HG02798 (cell line): ENCODE data around the gene VWDE.
A peak's percentile ranks its signal among the peaks of the same experiment; 100 is the strongest.
"Not testable (repeated sequence)": the region's sequence is repeated elsewhere in the genome, so short reads cannot be mapped to it uniquely, and the experiment has no call there.

Experiments
- ATAC-seq: cut with Tn5 transposase; IDR thresholded peaks from one replicate; pipeline ENCODE4 v1.9.1; 2021; ENCODE audit warnings: mild to moderate bottlenecking; ENCODE audit not compliant: unreplicated experiment, poor library complexity

Gene VWDE

DNA sequence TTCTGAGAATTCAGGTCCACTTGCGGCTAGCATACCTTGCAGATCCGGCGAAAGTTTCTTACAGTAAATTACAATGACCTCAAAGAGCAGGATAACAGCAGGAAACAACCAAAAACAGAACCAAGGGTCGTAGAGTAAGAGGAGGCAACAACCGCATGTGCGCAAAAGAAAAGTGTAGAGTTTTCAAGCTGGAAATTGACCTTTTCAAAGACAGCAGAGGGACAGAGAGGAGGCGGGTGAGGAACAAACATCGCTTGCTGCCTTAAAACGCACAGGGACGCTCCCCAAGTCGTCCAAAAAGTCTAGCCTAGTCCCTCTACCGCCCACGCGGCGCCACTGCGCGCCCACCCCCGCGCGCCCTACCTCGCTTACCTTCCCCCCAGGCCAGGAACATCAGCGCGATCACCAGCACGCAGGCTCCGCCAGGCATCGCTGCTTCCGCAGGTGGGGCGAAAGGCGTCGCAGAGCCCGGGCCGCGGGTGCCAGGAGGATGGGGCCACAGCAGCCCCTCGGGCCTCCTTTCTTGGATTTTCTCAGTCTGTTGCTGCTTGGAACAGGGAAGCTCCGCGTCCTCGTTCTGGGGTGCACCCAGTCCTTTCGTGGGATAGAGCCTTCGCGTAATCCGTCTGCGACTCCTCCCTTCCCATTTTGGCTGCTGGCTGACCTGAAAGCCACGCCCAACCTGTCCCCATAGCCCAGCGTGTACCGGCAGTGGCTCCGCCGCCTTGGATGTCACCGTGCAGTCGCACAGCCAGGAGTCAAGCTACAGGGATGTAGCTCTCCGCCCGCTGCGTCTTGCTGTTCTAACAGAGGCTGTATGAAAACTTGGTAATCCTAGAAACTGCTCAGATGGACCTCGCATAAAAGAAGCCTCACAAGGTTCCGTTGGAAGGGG, at the start of gene VWDE:
VWDE (minus strand) TSS at position 579 of the 895 bp plus-strand sequence; CDS start at position 430, 149 bp downstream.
- ATAC-seq, result peak; percentile 61

DNA sequence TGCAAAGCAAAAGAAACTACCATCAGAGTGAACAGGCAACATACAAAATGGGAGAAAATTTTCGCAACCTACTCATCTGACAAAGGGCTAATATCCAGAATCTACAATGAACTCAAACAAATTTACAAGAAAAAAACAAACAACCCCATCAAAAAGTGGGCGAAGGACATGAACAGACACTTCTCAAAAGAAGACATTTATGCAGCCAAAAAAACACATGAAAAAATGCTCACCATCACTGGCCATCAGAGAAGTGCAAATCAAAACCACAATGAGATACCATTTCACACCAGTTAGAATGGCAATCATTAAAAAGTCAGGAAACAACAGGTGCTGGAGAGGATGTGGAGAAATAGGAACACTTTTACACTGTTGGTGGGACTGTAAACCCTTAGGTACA, 49.5 kb upstream of the VWDE start:
- ATAC-seq, result not testable (repeated sequence)

DNA sequence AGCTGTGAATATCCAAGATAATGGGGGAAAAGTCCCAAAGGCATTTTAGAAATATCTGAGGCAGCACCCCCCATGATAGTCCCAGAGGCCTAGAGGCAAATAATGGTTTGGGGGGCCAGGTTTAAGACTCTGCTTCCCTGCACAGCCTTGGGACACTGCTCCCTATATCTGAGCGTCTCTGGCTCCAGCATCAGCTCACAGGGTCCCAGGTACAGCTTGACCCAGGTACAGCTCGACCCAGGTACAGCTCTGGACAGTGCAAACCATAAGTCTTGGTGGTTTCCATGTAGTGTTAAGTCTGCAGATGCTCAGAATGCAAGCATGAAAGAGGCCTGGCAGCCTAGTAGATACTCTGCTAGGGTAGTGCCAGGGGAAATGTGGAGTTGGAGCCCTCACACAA, 47.0 kb upstream of the VWDE start:
- no peak for ATAC-seq

DNA sequence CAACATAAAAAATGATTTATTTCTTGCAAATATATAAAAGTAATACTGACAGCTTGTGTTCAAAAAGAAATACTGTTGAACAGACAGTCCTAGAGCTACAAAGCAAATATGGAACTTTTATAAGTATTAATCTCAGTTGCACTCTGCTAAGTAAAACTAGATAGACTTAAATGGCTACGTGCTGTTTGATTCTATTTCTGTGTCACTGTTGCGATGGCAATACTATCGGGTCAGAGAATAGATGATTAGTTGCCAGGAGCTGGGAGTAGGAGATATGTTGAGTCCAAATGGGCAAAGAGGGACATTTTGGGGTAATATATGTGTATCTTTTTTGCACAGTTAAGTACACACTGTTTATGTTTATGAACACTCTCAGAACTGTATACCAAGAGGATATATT, 41.1 kb upstream of the VWDE start:
- no peak for ATAC-seq

DNA sequence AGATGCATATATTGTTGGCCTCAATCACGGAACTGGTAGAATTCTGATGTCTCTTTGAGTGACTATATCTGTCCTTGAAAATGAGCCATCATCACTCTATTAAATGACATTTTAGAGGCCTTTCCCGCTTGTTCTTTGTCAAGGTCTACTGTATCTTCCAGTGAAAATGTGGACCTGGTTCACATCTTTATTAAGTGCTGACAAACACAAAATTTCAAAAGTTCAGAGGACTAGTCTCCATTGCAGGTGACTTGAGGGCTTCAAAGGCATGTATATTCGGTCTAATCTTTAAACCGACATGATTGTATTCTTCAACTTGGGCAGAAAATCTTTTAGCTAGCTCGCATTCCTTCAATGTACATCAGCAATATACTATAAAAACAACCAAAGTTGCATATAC, 36.6 kb upstream of the VWDE start:
- ATAC-seq, result no peak

DNA sequence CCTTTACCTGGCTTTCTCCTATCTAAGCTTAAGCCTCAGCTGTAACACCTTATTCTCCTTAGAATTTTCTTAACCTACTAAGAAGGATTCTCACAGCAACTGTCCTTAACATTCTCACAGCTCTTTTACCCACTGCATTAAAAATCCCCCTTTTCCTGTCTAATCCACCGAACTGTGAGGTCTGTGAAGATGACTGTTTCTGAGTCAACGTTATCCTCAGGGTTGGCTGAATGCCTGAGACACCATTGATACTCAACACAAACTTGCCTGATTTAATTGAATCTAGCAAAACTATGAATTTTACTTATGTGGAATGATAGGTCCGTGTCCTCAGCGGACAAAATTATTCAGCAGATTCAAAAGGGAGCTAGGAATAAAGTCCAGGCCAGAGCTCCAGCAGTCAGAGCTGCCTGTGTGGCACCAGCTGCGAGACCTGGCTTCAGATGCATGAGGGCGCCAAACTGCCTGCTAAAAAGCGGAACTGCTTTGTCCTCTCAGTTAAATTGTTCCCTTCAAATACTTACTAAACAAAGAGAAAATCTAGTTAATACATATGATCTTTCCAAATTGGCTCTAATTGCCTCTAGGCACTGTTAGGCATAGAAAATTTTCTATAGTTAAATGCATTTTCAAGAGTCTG, 33.4 kb upstream of the VWDE start:
- no peak for ATAC-seq

DNA sequence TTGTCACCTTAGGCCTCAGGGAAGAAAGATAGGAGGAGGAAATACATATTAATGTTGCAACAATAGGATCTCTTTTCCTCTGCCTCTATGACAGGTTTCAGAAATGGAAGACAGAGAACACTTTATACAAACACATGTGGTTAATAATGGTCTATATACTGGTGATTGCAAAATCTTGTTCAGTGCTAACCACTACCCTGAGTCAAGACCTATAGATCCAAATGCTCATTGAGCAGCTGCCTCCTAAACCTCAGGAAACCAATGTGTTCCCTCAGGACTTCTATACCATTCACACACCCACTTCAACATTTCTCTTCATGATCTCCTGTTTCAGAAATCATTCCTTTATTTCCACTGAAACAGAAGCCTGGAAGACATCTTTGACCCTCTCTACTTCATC, 32.5 kb upstream of the VWDE start:
- ATAC-seq, result no peak

DNA sequence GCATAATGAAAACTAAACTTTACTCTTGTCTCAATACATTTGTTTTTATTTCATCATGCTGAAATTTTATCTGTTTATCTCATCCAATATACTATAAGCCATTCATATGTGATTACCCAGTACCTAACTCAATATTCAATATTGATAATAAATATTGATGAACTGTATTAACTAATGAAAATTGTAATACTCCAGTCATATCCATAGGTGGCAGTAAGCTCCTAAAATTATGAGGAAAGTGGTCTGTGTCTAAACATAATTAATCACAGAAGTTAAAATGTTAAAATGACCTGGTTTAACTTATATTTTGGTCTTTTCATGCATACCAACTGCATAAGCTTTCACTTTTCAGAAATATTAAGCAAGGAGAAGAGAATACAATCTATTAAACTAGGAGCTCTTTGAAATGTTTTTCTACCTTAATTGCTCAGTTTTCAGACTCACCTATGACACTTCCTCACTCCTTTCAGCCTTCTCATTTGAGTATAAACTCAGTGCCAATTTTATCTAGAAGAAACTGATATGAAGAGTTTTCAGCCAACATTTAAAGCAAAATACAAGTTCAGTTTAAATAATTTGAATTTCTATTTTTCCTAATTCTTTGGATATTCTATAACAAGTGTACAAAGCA, 30.5 kb upstream of the VWDE start:
- ATAC-seq, result peak; percentile 57

DNA sequence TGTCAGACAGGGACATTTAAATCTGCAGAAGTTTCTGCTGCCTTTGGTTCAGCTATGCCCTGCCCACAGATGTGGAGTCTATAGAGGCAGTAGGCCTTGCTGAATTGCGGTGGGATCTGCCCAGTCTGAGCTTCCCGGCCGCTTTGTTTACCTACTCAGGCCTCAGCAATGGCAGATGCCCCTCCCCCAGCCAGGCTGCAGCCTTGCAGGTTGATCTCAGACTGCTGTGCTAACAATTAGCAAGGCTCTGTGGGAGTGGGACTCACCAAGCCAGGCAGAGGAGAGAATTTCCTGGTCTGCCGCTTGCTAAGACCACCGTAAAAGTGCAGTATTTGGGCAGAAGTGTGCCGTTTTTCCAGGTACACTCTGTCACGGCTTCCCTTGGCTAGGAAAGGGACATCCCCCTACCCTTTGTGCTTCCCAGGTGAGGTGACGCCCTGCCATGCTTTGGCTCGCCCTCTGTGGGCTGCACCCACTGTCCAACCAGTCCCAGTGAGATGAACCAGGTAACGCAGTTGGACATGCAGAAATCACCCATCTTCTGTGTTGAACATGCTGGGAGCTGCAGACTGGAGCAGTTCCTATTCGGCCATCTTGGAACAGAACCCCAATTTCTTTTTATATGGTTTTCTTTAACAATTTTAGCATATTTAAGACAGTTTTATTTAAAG, 28.4 kb upstream of the VWDE start:
- no peak for ATAC-seq

DNA sequence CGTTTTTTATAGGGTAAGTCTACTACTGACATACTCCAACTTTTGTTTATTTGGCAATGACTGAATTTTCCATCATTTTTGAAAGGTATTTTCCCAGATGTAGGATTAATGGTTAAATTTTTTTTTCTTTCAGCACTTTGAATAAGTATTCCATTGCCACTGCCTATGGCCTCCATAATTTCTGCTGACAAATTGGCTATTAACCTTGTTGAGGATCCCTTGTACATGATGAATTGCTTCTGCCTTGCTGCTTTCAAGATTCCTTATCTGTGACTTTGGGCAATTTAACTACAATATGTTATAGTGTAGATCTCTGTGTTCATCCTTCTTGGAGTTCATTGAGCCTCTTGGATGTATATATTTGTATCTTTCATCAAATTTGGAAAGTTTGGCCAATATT, 21.6 kb upstream of the VWDE start:
- ATAC-seq, result no peak

DNA sequence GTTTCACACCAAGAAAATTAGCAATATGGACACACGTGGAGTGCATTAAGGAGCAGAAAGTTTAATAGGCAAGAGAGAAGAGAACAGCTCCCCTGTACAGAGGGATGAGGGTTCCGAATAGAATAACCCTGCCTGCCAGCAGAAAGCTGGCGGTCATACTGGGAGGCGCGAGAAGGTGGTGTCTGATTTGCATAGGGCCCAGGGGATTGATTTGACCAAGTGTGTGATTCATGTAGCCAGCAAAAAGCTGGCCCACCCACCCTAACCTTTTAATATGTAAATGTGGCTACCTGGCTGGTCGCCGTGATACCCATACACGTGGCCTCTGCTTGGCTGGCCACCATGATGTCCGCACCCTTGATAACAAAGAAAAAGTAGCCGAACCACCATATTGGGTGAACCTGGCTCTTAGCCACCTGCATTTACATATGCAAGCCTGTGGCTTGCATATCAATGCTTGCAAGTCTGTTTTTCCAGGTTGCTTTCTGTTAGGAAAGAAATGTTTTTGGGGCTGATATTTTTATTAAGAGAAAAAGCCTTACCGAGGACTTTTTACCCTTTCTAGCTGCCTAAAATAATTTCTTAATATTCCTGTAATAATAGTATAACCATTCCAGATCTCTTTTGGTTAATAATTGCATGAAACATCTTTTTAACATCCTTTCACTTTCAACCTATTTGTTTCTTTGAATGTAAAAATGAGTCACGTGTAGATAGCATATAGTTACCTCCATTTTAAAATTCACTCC, 20.5 kb upstream of the VWDE start:
- no peak for ATAC-seq

DNA sequence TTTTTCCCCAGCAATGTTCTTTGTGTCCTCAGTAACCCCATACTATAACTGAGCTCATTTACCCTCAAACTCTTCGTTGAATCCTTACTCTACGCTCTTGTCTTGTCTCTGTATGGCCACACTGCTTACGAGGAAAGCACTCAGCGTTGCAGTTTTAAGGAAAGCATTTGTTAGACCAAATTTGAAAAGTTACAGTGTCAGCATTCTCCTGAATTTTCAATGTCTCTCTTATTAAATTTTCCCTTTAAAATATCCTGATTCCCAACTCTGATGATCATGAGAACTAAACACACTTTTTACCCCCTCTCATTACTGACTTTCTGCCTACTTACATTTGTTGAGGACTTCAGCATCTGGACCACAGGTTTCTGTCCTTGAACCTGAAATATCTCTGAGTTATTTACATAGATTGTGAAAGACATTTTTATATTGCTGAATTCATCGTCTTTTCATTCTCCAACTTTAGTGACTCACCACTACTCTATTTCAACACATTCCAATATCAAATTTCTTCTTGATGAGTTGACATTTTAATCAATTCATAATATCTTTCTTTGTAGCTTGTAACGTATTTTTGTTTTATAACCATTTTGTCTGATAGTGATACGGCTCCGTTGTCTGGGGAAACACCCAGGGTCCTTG, 19.8 kb upstream of the VWDE start:
- ATAC-seq, result no peak

DNA sequence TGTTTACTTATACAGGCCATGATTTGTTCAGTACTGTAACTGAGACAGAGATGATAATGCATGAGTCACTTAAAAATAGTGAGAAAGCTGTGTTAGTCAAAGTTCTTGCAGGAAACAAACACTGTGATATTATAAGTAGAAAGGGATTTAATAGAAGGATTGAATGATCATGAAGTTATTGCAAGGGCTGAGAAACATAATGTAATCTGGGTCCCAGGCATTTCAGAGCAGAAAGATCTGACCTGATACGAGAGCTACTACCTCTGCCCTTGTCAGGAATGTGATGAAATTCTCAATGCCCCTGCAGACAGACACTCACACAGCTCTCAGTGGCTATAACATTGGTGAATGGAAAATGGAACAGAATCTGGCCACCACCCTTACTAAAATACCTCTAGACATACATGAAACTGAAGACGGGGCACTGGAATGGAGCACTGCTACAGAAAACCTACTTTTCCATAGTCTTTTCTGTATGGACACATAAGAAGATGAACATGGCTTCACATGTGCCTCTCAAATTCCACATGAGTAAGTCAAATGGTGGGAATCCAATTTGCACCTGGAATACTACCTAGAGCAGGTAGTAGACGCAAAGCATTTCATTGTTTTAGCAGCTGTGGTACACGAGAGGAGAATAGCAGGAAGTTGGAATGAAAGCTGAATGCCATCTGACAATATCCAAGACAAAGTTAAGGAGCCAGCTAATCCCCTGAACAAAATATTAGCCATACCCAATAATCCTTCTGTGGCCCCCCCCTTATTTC, 19.1 kb upstream of the VWDE start:
- no peak for ATAC-seq

DNA sequence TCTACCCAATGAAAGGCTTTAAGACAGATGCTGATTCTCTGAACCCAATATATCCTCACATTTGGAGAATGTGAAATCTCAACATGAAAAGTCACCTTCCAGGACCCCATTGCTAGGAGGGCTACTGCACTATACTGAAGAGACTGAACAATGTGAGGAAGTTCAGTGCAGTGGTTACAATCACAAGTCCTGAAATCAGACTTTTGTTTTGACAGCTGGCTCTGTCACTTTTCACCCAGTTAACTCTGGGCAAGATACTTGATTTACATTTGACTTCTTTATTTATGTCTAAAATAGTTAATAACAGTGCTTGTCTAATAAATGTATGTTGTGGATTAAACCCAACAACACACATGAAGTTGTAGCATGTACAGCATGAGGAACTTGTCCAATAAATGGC, 14.8 kb upstream of the VWDE start:
- ATAC-seq, result no peak

DNA sequence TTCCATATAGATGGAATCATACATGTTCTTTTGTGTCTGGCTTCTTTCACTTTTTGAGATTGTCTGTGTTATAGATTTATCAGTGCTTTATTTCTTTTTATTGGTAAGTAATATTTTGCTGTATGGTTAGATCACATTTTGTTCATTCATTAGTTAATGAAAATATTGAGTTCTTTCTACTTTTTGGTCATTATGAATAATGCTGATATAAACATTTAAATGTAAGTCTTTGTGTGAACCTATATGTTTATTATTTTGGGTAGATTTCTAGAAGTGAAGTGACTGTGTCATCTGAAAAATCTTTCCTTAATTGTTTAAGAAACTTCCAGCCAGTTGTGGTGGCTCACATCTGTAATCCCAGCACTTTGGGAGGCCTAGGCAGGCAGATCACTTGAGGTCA, 11.4 kb upstream of the VWDE start:
- ATAC-seq, result no peak

DNA sequence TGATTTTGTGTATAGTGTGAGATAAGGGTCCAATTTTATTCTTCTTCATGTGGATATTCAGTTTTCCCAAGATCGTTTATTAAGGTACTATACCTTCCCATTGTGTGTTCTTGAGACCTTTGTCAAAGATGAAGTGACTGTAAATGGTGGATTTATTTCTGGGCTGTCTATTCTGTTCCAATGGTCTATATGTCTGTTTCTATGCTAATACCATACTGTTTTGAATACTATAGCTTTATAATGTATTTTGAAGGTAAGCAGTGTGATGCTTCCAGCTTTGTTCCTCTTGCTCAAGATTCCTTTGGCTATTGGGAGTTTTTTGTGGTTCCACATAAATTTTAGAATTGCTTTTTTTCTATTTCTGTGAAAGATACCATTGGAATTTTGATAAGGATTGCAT, 8.7 kb upstream of the VWDE start:
- no peak for ATAC-seq

DNA sequence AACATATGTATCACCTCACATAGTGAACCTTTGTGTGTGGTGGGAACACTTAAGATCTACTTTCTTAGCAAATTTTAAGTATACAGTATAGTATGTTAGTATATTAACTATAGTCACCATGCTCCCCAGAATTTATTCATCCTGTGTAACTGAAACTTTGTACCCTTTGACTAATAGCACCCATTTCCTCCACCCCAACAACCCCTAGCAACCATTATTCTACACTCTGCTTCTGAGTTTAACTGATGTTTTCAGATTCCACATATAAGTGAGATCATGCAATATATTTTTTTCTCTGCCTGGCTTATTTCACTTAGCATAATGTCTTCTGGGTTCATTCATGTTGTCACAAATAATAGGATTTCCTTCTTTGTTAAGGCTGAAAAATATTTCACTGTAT, 6.9 kb upstream of the VWDE start:
- ATAC-seq, result no peak

DNA sequence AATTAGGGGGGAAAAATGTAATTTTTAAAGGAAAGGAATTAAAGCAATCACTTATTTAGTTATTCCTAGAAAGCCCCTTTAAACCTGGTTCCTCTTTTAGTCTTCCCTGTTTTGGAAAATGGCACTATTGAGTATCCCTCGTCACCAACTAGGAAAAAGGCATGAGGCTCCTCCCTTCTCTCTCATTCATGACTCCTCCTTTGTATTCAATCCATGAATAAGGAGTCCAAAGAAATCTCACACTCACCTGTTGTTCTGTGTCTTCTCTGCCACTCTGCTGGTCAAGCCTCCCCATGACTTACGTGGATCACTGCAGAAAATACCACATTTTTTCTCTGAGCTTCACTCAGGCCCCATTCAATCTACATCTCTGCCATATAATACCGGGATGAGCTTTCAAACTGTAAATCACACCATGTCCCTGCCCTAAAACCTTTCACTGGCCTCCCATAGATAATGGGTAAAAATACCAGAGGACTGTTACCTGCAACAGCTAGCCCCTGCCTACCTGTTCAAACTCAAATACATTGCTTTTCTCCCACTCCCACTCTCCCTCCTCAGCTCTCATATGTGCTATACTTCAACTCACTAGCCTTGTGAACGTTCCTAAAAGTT, 5.5 kb upstream of the VWDE start:
- no peak for ATAC-seq

DNA sequence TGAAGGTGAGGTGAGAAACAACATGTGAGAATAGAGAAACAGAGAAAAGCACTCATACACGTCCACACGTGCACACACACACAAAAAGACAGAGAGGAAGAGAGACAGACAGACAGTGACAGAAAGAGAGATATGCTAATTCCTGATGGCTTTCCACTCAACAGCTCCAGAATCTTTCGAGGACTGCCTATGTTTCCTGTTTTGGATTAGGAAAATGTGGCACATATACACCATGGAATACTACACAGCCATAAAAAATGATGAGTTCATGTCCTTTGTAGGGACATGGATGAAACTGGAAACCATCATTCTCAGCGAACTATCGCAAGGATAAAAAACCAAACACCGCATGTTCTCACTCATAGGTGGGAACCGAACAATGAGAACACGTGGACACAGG, 4.0 kb upstream of the VWDE start:
- ATAC-seq, result not testable (repeated sequence)
